ENCODE results near the gene ASPDH. TPM values are rescaled to one million over a fixed set of nuclear protein-coding genes. Genes with fewer than 3 reads are reported as not detected.
A peak's percentile ranks its signal among the peaks of the same experiment; 100 is the strongest.
"Not testable (repeated sequence)": the region's sequence is repeated elsewhere in the genome, so short reads cannot be mapped to it uniquely, and the experiment has no call there.

The ASPDH gene
- total RNA-seq, 1 donor from 2014 or later = not detected

GRCh38 chr19:50548191-50549058, 34.7 kb upstream of the ASPDH start:
- no peak for DNase-seq (ENCODE audit: low read depth, low spot score)

GRCh38 chr19:50547385-50548190, 33.9 kb upstream of the ASPDH start:
- no peak for DNase-seq (ENCODE audit: low read depth, low spot score)

GRCh38 chr19:50546527-50547221, 33.0 kb upstream of the ASPDH start:
- no peak for DNase-seq (ENCODE audit: low read depth, low spot score)

GRCh38 chr19:50542943-50543342, 29.2 kb upstream of the ASPDH start:
- DNase-seq (ENCODE audit: low read depth, low spot score) = no peak

- DNase-seq (ENCODE audit: low read depth, low spot score) = peak; percentile 66
These were observed 24.1 kb upstream of the ASPDH start for GRCh38 chr19:50537769-50538230.

- DNase-seq (ENCODE audit: low read depth, low spot score) = no peak
These were observed 23.6 kb upstream of the ASPDH start for GRCh38 chr19:50537306-50537685.

GRCh38 chr19:50536662-50537305, 23.1 kb upstream of the ASPDH start:
- no peak for DNase-seq (ENCODE audit: low read depth, low spot score)

- DNase-seq (ENCODE audit: low read depth, low spot score) = no peak
These were observed 22.0 kb upstream of the ASPDH start for GRCh38 chr19:50535672-50536187.

- no peak for DNase-seq (ENCODE audit: low read depth, low spot score)
These were observed 20.8 kb upstream of the ASPDH start for GRCh38 chr19:50534478-50534877.

- DNase-seq (ENCODE audit: low read depth, low spot score) = no peak
These were observed 19.2 kb upstream of the ASPDH start for GRCh38 chr19:50532952-50533351.

- no peak for DNase-seq (ENCODE audit: low read depth, low spot score)
These were observed 17.5 kb upstream of the ASPDH start for GRCh38 chr19:50531171-50531612.

- not testable (repeated sequence) for DNase-seq (ENCODE audit: low read depth, low spot score)
These were observed 14.3 kb upstream of the ASPDH start for GRCh38 chr19:50528052-50528451.

GRCh38 chr19:50522881-50523280, 9.2 kb upstream of the ASPDH start:
- no peak for DNase-seq (ENCODE audit: low read depth, low spot score)

- no peak for DNase-seq (ENCODE audit: low read depth, low spot score)
These were observed 7.2 kb upstream of the ASPDH start for GRCh38 chr19:50520822-50521465.

GRCh38 chr19:50519006-50519575, 5.4 kb upstream of the ASPDH start:
- DNase-seq (ENCODE audit: low read depth, low spot score) = no peak

- no peak for DNase-seq (ENCODE audit: low read depth, low spot score)
These were observed 4.6 kb upstream of the ASPDH start for GRCh38 chr19:50518091-50519005.

- no peak for DNase-seq (ENCODE audit: low read depth, low spot score)
These were observed 4.0 kb upstream of the ASPDH start for GRCh38 chr19:50517704-50518075.

GRCh38 chr19:50516964-50517703, 3.4 kb upstream of the ASPDH start:
- no peak for DNase-seq (ENCODE audit: low read depth, low spot score)

Measured in pulmonary artery endothelial cell (primary cell).